Measurements from ENCODE around the gene ATP9B.

The ATP9B gene

DNA sequence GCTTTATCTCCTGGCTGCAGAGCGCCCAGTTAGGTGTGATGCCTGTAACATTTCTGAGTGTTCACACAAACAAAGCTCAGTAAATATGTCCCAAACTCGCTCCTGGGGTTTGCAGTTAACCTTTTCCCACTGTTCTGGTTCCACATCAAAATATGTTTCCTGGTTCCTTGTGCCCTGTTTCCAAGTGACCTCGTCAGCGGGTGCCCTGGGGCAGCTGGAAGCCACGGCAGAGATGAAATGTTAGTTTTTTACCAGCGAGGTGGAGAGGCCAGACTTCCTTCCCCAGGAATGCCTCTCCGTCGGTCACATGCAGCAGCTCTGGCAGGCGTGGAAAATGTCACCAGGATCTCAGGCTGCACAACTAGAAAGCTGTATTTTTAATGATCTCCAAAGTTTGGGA, 344.7 kb downstream of the ATP9B start:
- Histone ChIP-seq H3K36me3 (ENCODE audit: control insufficient read depth, insufficient read depth, low read length) (no peaks in the 10 kb centered on the region), H3K27me3 (replicated peaks; ENCODE audit: control insufficient read depth, insufficient read depth, low read length) (no peaks in the 10 kb centered on the region), H3K4me3 (replicated peaks; ENCODE audit: low read depth, low read length) (no peak overlapping the region)
- TF ChIP-seq, protein P1, sequence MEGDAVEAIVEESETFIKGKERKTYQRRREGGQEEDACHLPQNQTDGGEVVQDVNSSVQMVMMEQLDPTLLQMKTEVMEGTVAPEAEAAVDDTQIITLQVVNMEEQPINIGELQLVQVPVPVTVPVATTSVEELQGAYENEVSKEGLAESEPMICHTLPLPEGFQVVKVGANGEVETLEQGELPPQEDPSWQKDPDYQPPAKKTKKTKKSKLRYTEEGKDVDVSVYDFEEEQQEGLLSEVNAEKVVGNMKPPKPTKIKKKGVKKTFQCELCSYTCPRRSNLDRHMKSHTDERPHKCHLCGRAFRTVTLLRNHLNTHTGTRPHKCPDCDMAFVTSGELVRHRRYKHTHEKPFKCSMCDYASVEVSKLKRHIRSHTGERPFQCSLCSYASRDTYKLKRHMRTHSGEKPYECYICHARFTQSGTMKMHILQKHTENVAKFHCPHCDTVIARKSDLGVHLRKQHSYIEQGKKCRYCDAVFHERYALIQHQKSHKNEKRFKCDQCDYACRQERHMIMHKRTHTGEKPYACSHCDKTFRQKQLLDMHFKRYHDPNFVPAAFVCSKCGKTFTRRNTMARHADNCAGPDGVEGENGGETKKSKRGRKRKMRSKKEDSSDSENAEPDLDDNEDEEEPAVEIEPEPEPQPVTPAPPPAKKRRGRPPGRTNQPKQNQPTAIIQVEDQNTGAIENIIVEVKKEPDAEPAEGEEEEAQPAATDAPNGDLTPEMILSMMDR (IDR thresholded peaks at IDR 0.05; ENCODE audit: insufficient read depth, low read length, poor library complexity, severe bottlenecking), result no peak
- no peak for DNase-seq (ENCODE audit: extremely low read depth, insufficient read length)

DNA sequence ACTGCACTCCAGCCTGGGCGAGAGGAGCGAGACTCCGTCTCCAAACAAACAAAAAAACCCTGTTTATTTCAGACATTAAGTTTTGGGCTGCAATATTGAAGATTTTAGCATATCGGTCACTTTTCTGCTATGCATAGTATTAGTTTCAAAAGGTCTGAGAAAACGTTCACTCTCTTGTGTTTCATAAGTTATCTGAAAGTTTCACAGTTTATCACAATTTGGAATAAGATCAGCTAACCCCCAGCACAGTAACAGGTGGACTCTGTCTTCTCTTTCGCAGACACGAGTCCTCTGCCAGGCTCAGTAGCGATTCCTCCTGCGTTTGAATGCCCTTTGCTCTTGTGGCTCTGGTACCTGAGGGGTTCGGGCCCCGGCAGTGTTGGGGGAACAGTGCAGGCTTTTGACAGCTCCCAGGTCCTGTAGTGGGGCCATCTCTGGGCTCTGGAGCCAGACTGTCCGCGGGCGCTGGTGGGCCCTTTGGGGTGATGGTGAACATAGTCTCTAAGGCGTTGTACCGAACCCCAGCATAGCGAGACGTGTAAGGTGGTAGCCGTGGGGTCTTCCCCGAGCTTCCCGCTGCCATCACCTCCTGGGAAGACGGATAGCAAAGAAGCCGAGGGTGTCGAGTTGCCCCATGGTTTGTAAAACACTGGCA, 347.0 kb downstream of the ATP9B start:
- Histone ChIP-seq H3K4me3 (replicated peaks; ENCODE audit: low read depth, low read length) (no peak overlapping the region), H3K36me3 (ENCODE audit: control insufficient read depth, insufficient read depth, low read length) (no peaks in the 10 kb centered on the region), H3K27me3 (replicated peaks; ENCODE audit: control insufficient read depth, insufficient read depth, low read length) (no peaks in the 10 kb centered on the region)
- DNase-seq (ENCODE audit: extremely low read depth, insufficient read length), result no peak
- TF ChIP-seq, protein P1 (IDR thresholded peaks at IDR 0.05; ENCODE audit: insufficient read depth, low read length, poor library complexity, severe bottlenecking), result no peak

DNA sequence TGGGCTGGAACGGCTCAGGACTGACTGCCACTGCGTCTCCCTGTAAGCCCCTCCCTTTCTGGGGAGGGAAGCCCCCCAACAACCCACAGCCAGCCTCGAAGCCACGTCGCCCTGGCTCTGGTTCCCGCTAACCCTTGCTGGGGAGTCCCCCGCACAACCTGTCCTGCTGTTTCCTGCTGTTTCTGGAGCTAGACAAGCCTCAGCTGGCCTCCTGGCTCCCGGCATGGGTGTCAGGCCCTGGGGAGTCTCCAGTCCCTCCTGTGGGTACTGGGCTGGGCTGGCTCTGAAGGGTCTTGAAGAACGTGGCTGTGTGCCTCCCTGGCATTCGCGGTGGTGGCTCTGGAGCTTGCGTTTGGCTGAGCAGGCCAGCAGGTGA, 347.5 kb downstream of the ATP9B start:
- no peak for DNase-seq (ENCODE audit: extremely low read depth, insufficient read length)
- Histone ChIP-seq H3K4me3 (replicated peaks; ENCODE audit: low read depth, low read length) (no peak overlapping the region), H3K27me3 (replicated peaks; ENCODE audit: control insufficient read depth, insufficient read depth, low read length) (no peaks in the 10 kb centered on the region), H3K36me3 (ENCODE audit: control insufficient read depth, insufficient read depth, low read length) (no peaks in the 10 kb centered on the region)
- TF ChIP-seq, protein P1 (IDR thresholded peaks at IDR 0.05; ENCODE audit: insufficient read depth, low read length, poor library complexity, severe bottlenecking), result no peak

DNA sequence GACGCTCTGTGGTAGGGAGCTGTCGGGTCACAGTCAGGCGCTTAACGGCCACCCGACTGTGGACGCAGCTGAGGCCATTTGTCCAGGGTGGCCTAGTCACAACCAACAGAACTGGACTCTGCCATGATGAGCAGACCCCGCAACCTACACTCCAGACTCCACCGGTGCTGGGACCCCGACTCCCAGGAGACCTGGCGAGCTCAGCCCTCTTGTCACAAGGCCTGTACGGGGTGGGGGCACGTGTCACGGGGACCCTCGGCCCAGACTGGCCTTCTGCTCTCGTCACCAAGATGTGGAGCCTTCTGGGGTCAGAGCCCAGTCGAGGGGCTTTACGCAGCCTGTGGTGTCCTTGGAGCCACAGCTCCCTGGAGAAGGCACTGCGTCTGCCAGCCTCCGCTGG, 349.0 kb downstream of the ATP9B start:
- DNase-seq (ENCODE audit: extremely low read depth, insufficient read length), result no peak
- Histone ChIP-seq H3K36me3 (ENCODE audit: control insufficient read depth, insufficient read depth, low read length) (no peaks in the 10 kb centered on the region), H3K27me3 (replicated peaks; ENCODE audit: control insufficient read depth, insufficient read depth, low read length) (no peaks in the 10 kb centered on the region), H3K4me3 (replicated peaks; ENCODE audit: low read depth, low read length) (no peak overlapping the region)
- TF ChIP-seq, protein P1 (IDR thresholded peaks at IDR 0.05; ENCODE audit: insufficient read depth, low read length, poor library complexity, severe bottlenecking), result no peak

DNA sequence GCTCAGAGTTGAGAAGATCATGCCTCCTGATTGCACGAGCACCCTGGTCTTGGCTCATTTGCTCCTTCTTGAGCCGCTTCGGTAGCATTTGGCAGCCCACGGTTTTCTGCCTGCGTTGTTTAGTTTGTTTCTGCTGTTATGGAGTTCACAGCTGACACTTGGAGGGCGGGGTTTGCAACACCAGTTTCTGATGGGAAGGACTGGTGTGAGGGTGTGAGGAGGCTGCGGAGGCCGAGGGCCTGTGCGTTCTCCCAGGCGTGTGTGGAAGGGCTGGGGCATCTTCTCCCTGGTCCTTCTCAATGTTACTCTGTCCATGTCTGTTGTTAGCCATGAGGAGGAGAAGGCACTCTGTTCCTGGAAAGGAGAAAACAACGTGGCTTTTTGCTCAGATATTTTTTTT, 349.4 kb downstream of the ATP9B start:
- no peak for DNase-seq (ENCODE audit: extremely low read depth, insufficient read length)
- no peaks in the 10 kb centered on the region for H3K27me3 ChIP-seq (replicated peaks; ENCODE audit: control insufficient read depth, insufficient read depth, low read length)
- H3K36me3 ChIP-seq (ENCODE audit: control insufficient read depth, insufficient read depth, low read length), result no peaks in the 10 kb centered on the region
- TF ChIP-seq, protein P1 (IDR thresholded peaks at IDR 0.05; ENCODE audit: insufficient read depth, low read length, poor library complexity, severe bottlenecking), result no peak
- H3K4me3 ChIP-seq (replicated peaks; ENCODE audit: low read depth, low read length), result no peak overlapping the region

Data from GM06990 (cell line).